ENCODE measurements around the gene EIF2A. TPM values are rescaled to one million over a fixed set of nuclear protein-coding genes. Genes with fewer than 3 reads are reported as not detected.

EIF2A gene
- total RNA-seq, 1 donor from 2014 or later = 66.4 TPM

- TF ChIP-seq CTCF (IDR thresholded peaks at IDR 0.05; ENCODE audit: unreplicated experiment) = no peak
- H3K4me3 Mint-ChIP-seq (ENCODE audit: low read depth) = no peak overlapping the region
- H3K36me3 Mint-ChIP-seq (ENCODE audit: insufficient read depth) = peaks cover 16% of the 10 kb centered on the region
- no peak overlapping the region for H3K27ac Mint-ChIP-seq
- H3K4me1 Mint-ChIP-seq (ENCODE audit: low read depth) = peaks cover 10% of the 10 kb centered on the region
- no peaks in the 10 kb centered on the region for H3K9me3 Mint-ChIP-seq (ENCODE audit: low read depth)
- no peaks in the 10 kb centered on the region for H3K27me3 Mint-ChIP-seq
- DNase-seq (ENCODE audit: low spot score, unreplicated experiment) = no peak
Observed at GRCh38 chr3:150626148-150626930, 79.8 kb downstream of the EIF2A start.

GRCh38 chr3:150627557-150627956 lies 81.0 kb downstream of the EIF2A start:
- no peak for TF ChIP-seq CTCF (IDR thresholded peaks at IDR 0.05; ENCODE audit: unreplicated experiment)
- Mint-ChIP-seq H3K9me3 (ENCODE audit: low read depth) (no peaks in the 10 kb centered on the region), H3K27me3 (no peaks in the 10 kb centered on the region), H3K27ac (no peak overlapping the region), H3K4me1 (ENCODE audit: low read depth) (peaks cover 8% of the 10 kb centered on the region), H3K36me3 (ENCODE audit: insufficient read depth) (peaks cover 16% of the 10 kb centered on the region), H3K4me3 (ENCODE audit: low read depth) (no peak overlapping the region)
- no peak for DNase-seq (ENCODE audit: low spot score, unreplicated experiment)

- no peak for TF ChIP-seq CTCF (IDR thresholded peaks at IDR 0.05; ENCODE audit: unreplicated experiment)
- H3K9me3 Mint-ChIP-seq (ENCODE audit: low read depth) = no peaks in the 10 kb centered on the region
- no peak for DNase-seq (ENCODE audit: low spot score, unreplicated experiment)
Observed at GRCh38 chr3:150631515-150632221, 85.1 kb downstream of the EIF2A start.

GRCh38 chr3:150635076-150635475 lies 88.5 kb downstream of the EIF2A start:
- TF ChIP-seq CTCF (IDR thresholded peaks at IDR 0.05; ENCODE audit: unreplicated experiment) = no peak
- no peak for DNase-seq (ENCODE audit: low spot score, unreplicated experiment)
- Mint-ChIP-seq H3K4me1 (ENCODE audit: low read depth) (no peaks in the 10 kb centered on the region), H3K9me3 (ENCODE audit: low read depth) (no peaks in the 10 kb centered on the region), H3K27ac (no peak overlapping the region), H3K27me3 (no peaks in the 10 kb centered on the region), H3K36me3 (ENCODE audit: insufficient read depth) (no peaks in the 10 kb centered on the region), H3K4me3 (ENCODE audit: low read depth) (no peak overlapping the region)

More at GRCh38 chr3:150631515-150632221, 85.1 kb downstream of the EIF2A start:
- H3K27me3 Mint-ChIP-seq = no peaks in the 10 kb centered on the region
- no peak overlapping the region for H3K27ac Mint-ChIP-seq
- H3K4me1 Mint-ChIP-seq (ENCODE audit: low read depth) = no peaks in the 10 kb centered on the region
- no peak overlapping the region for H3K4me3 Mint-ChIP-seq (ENCODE audit: low read depth)
- peaks cover 5% of the 10 kb centered on the region for H3K36me3 Mint-ChIP-seq (ENCODE audit: insufficient read depth)

GRCh38 chr3:150635526-150635925 lies 88.9 kb downstream of the EIF2A start:
- H3K4me3 Mint-ChIP-seq (ENCODE audit: low read depth) = no peak overlapping the region

More at GRCh38 chr3:150635526-150635925, 88.9 kb downstream of the EIF2A start:
- H3K27ac Mint-ChIP-seq = no peak overlapping the region
- DNase-seq (ENCODE audit: low spot score, unreplicated experiment) = no peak
- no peaks in the 10 kb centered on the region for H3K36me3 Mint-ChIP-seq (ENCODE audit: insufficient read depth)
- H3K4me1 Mint-ChIP-seq (ENCODE audit: low read depth) = no peaks in the 10 kb centered on the region
- no peak for TF ChIP-seq CTCF (IDR thresholded peaks at IDR 0.05; ENCODE audit: unreplicated experiment)
- no peaks in the 10 kb centered on the region for H3K9me3 Mint-ChIP-seq (ENCODE audit: low read depth)
- H3K27me3 Mint-ChIP-seq = no peaks in the 10 kb centered on the region

Other genes with a start within 250 kb of the EIF2A start
- 31.9 and 35.5 TPM in 2 replicates for gene TSC22D2, start 138.5 kb upstream of the EIF2A start, total RNA-seq
- gene SERP1, start 291 bp upstream of the EIF2A start, total RNA-seq = 94.9 and 97.7 TPM in 2 replicates
- 68.1 and 69.0 TPM in 2 replicates for gene SELENOT, start 56.5 kb downstream of the EIF2A start, total RNA-seq
- gene ERICH6, start 157.1 kb downstream of the EIF2A start, total RNA-seq = 0.49 TPM in 1 of 2 replicates, not detected in the other
- 14.4 and 17.9 TPM in 2 replicates for gene SIAH2, start 216.4 kb downstream of the EIF2A start, total RNA-seq